Stimulated activated effector memory CD8-positive, alpha-beta T cell treated with anti-CD3 and anti-CD28 coated beads, Interleukin-12 subunit alpha, Interleukin-12 subunit beta, amount 100 ng/mL, for 72 hours (primary cell): ENCODE results near the gene ARID5A.
A peak's percentile ranks its signal among the peaks of the same experiment; 100 is the strongest.

Experiments used
- ATAC-seq: fragments of 150-1000 bp; cut with Tn5 transposase; 2 replicates; pipeline ENCODE4 v1.10.0; 2021
- DNase-seq, 2 donors: peaks; one replicate each; pipeline ENCODE4 v3.0.0; 2021 to 2022; ENCODE audit warnings: low spot score in 2 of 2
- H3K27ac Mint-ChIP-seq: one replicate; pipeline ENCODE4 v1.8.0; 2022; ENCODE audit warnings: mild to moderate bottlenecking, mixed read lengths
- H3K36me3 Mint-ChIP-seq: one replicate; pipeline ENCODE4 v1.8.0; 2022; ENCODE audit warnings: mild to moderate bottlenecking, mixed read lengths
- H3K4me1 Mint-ChIP-seq: one replicate; pipeline ENCODE4 v1.8.0; 2022; ENCODE audit warnings: mixed read lengths
- H3K4me3 Mint-ChIP-seq: one replicate; pipeline ENCODE4 v1.8.0; 2022; ENCODE audit warnings: mild to moderate bottlenecking, mixed read lengths
- H3K9me3 Mint-ChIP-seq: one replicate; pipeline ENCODE4 v1.8.0; 2022; ENCODE audit warnings: mixed read lengths

Gene ARID5A

DNA sequence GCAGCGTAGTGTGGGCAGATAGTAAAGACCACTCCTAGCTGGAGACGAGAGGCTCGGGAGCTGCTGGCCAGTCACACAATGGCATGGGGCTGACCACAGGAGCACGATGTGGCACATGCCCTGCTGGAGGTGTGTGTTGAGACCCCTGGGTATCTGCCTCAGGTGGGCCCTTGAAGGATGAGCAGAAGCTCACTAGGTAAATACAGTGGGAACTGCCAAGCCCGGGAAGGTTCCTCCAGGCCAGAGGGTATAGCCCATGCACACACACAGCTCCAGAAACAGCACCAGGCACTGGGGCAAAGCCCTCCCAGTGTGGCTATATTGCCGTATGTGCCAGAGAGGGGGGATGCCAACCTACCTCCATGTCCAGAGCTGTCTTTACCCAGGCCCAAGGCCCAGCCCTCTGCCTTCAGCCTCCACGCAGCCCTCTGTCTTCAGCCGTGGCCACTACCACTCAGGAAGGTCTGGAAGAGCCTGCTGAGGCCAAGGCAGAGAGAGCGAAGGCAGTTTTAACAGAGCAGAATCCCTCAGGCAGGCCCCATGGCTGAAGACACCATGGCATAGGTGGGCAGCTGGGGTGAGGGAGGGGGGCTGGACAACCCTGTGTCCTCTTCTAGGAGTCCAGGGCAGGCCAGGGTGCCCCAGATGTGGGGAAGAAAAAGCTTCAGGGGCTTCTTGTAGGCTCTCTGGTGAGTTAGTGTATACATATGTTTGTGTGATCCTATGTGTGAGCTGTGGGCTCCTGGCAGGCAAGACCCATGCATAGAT lies 7.0 kb upstream of the ARID5A start:
- Mint-ChIP-seq H3K36me3 (peaks cover 27% of the 10 kb centered on the region), H3K4me1 (peaks cover 92% of the 10 kb centered on the region), H3K4me3 (peak overlapping the region; percentile 74), H3K9me3 (no peaks in the 10 kb centered on the region), H3K27ac (peak overlapping the region; percentile 90)
- no peak for ATAC-seq
- DNase-seq: no peak

GRCh38 chr2:96530144-96530430 lies 6.5 kb upstream of the ARID5A start:
- Mint-ChIP-seq H3K36me3 (peaks cover 27% of the 10 kb centered on the region), H3K9me3 (no peaks in the 10 kb centered on the region), H3K27ac (peak overlapping the region; percentile 90), H3K4me3 (peak overlapping the region; percentile 74), H3K4me1 (peaks cover 90% of the 10 kb centered on the region)
- DNase-seq (peak in 1 of 2 donors; percentile 57), ATAC-seq (no peak)

- DNase-seq: peak in 1 of 2 donors; percentile 80
- H3K4me3 Mint-ChIP-seq: peak overlapping the region; percentile 74
- peaks cover 90% of the 10 kb centered on the region for H3K4me1 Mint-ChIP-seq
- no peaks in the 10 kb centered on the region for H3K9me3 Mint-ChIP-seq
- ATAC-seq: peak; percentile 1
- H3K36me3 Mint-ChIP-seq: peaks cover 27% of the 10 kb centered on the region
- H3K27ac Mint-ChIP-seq: peak overlapping the region; percentile 90
Measured at GRCh38 chr2:96530474-96531357, 5.8 kb upstream of the ARID5A start.

- ATAC-seq (no peak), DNase-seq (no peak)
- peak overlapping the region; percentile 74 for H3K4me3 Mint-ChIP-seq
- H3K4me1 Mint-ChIP-seq: peaks cover 92% of the 10 kb centered on the region
- no peaks in the 10 kb centered on the region for H3K9me3 Mint-ChIP-seq
- H3K27ac Mint-ChIP-seq: peak overlapping the region; percentile 90
- H3K36me3 Mint-ChIP-seq: peaks cover 27% of the 10 kb centered on the region
Measured at GRCh38 chr2:96531366-96531765, 5.2 kb upstream of the ARID5A start.

- Mint-ChIP-seq H3K36me3 (peaks cover 30% of the 10 kb centered on the region), H3K9me3 (no peaks in the 10 kb centered on the region), H3K27ac (peak overlapping the region; percentile 90), H3K4me3 (peak overlapping the region; percentile 74), H3K4me1 (peaks cover 86% of the 10 kb centered on the region)
- peak; percentile 43 for ATAC-seq
- DNase-seq: peak; percentile 56 to 87
Measured at GRCh38 chr2:96531872-96532505, 4.6 kb upstream of the ARID5A start.

GRCh38 chr2:96532641-96533291 lies 3.8 kb upstream of the ARID5A start:
- peaks cover 84% of the 10 kb centered on the region for H3K4me1 Mint-ChIP-seq
- H3K4me3 Mint-ChIP-seq: peak overlapping the region; percentile 74
- peak overlapping the region; percentile 90 for H3K27ac Mint-ChIP-seq
- H3K9me3 Mint-ChIP-seq: no peaks in the 10 kb centered on the region
- DNase-seq (peak in 1 of 2 donors; percentile 57), ATAC-seq (no peak)
- peaks cover 36% of the 10 kb centered on the region for H3K36me3 Mint-ChIP-seq

DNA sequence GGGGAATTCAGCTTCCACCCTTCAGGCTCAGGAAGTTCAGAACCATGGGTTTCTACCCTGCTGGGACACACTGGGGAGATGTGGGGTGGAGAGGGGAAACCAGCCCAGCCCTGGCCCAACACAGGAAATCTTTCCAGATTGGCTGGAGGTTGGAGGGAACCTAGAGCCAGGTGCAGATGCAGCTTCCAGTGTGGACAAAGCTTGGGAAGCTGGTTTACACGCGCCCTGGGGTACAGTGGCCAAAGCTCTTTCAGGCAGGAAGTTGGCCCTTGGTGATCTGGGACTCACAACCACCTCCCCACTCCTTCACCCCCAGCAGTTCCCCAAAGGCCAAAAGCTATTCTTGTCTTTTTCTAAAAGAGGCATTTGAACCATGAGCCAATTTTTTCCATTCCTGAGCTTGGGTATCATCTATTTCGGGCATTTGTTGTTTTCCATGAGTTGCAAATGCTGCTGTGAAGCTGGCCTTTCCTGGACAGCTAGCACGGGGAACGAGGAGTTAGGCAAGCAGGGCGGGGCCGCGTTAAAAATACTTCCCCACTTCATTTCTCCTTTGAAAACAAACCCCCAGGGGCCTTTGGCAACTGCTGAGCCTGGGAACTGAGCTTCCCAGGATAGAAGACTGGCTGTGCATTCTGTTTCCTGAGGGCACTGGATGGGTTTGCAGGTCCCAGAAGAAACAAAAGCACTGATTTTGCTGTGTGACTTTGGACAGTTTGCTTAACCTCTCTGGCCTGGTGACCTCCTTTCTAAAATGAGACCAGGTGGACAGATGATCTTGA lies 3.1 kb upstream of the ARID5A start:
- Mint-ChIP-seq H3K36me3 (peaks cover 36% of the 10 kb centered on the region), H3K4me3 (no peak overlapping the region), H3K4me1 (peaks cover 79% of the 10 kb centered on the region), H3K27ac (peak overlapping the region; percentile 34), H3K9me3 (no peaks in the 10 kb centered on the region)
- ATAC-seq (no peak), DNase-seq (no peak)

DNA sequence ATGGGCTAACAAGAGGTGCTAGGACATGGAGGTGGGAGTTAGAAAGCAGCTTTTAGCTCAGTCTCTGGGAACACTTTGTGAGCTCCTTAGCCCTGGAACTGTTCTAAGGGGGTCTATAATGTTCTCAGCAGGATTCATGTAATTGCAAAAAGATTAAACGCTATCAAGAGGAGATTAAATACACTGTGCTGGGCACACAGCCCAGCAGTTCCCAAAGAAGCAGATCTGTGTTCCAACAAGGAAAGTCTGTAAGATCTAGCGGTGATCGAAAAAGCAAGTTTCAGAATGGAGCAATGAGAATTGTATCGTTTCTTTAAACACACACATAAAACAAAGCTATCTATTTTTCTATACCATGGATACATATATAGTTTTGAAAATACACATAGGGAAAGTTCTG lies 2.4 kb upstream of the ARID5A start:
- no peak for ATAC-seq
- Mint-ChIP-seq H3K4me1 (peaks cover 79% of the 10 kb centered on the region), H3K36me3 (peaks cover 37% of the 10 kb centered on the region), H3K9me3 (no peaks in the 10 kb centered on the region), H3K27ac (peak overlapping the region; percentile 34), H3K4me3 (no peak overlapping the region)
- DNase-seq: no peak

DNA sequence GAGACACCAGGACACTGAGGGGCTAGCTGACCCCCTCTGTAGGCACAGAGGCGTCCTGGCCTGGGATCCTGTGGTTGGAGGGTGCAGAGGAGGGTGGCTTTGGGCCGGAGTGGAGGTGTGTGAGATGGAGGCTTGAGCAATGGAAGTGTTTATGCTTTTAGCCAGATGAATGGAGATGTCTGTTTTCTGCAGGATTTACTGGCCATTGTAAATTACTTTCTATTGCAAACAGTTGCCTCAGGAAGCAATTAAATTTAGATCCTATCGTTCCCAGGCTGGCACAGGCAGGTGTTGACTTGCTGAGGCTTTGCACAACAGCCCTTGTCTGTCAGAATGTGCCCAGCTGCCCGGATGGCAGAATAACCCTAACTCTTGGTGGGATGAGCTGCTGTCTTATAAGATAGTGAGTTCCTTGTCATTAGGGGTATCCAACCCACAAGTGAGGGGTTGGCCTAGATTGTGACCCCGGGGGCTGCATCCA lies 1.8 kb upstream of the ARID5A start:
- DNase-seq: no peak
- no peak for ATAC-seq
- Mint-ChIP-seq H3K4me3 (no peak overlapping the region), H3K9me3 (no peaks in the 10 kb centered on the region), H3K36me3 (peaks cover 43% of the 10 kb centered on the region), H3K27ac (no peak overlapping the region), H3K4me1 (peaks cover 79% of the 10 kb centered on the region)

- no peaks in the 10 kb centered on the region for H3K9me3 Mint-ChIP-seq
- peak overlapping the region; percentile 83 for H3K27ac Mint-ChIP-seq
- H3K4me3 Mint-ChIP-seq: peak overlapping the region; percentile 96
- DNase-seq (no peak), ATAC-seq (no peak)
- H3K4me1 Mint-ChIP-seq: peaks cover 79% of the 10 kb centered on the region
- peaks cover 49% of the 10 kb centered on the region for H3K36me3 Mint-ChIP-seq
Measured at GRCh38 chr2:96535331-96535730, 1.2 kb upstream of the ARID5A start.

DNA sequence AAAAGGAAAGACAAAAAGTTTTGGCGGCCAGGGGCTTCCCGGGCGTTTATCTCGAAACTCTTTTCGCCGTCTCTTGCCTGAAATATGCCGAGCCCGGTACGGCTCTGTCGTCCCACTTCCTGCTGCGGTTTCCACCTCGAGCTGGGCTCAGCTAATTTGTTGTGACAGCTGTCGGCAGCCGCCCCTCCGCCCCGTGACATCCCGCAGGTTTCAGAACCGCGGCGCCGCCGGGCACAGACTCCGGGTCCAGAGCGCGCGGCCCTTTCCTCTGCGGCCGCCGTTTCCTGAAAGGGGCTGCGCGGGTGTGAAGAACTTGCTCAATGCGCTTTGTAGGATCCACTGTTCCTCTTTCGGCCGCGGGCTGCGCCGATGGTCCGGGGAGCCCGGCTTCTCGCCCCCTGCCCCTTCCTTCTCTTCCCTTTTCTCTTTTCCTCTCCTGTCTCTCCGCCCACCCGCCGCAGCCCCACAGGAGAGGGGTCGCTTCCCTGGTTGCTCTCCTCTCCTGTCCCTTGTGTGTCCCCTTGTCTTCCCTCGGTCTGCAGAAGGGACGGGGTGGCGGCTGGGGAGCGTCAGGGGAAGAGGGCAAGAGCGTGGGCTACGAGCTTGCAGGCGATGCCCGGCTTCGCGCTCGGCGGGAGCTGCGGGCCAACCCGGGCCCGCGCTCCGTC lies 648 bp downstream of the ARID5A start:
- H3K27ac Mint-ChIP-seq: peak overlapping the region; percentile 96
- H3K4me3 Mint-ChIP-seq: peak overlapping the region; percentile 96
- peaks cover 62% of the 10 kb centered on the region for H3K4me1 Mint-ChIP-seq
- H3K36me3 Mint-ChIP-seq: peaks cover 59% of the 10 kb centered on the region
- DNase-seq: peak; percentile 70 to 93
- H3K9me3 Mint-ChIP-seq: no peaks in the 10 kb centered on the region
- peak; percentile 67 for ATAC-seq

DNA sequence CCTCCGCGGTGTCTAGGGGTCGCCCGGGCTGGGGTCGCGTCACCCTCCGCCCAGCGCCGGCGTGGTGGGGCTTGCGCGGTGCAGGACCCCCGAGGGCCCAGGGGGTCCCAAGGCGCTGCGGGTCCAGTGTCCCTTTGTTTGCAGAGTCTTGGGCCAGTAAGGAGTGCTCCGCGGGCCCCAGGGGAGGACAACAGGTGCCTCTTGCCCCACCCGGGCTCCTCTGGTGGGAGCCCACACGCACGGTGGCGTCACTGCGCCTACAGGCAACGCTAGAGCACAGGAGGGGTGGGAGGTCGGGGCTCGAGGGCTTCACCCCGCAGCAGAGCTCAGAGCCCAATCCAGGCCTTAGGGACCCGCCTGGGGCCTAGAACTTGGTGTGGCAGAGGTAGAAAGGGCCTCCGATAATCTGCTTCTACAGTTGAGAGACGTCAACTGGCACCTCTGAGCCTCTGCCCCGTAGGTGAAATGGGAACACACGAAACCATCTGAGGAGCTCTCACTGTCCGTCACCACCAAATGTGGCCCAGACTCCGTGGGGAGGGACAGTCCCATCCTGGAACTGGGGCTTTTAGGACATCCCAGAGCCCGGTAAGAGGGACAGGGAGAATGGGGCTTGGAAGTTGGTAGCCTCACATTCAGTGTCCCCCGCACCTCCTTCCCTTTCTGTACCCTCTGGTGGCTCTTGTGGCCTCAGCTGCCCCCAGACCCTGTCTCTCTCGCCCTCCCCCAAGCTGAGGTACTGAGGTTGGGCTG lies 1.4 kb downstream of the ARID5A start:
- DNase-seq: peak in 1 of 2 donors; percentile 67
- H3K4me1 Mint-ChIP-seq: peaks cover 62% of the 10 kb centered on the region

GRCh38 chr2:96538487-96539214 lies 2.1 kb downstream of the ARID5A start:
- Mint-ChIP-seq H3K27ac (peak overlapping the region; percentile 96), H3K9me3 (no peaks in the 10 kb centered on the region), H3K4me3 (peak overlapping the region; percentile 96), H3K4me1 (peaks cover 61% of the 10 kb centered on the region), H3K36me3 (peaks cover 70% of the 10 kb centered on the region)
- ATAC-seq: peak; percentile 58
- DNase-seq: peak; percentile 72 to 89

More for the DNA sequence above, 1.4 kb downstream of the ARID5A start:
- Mint-ChIP-seq H3K27ac (peak overlapping the region; percentile 96), H3K4me3 (peak overlapping the region; percentile 96), H3K36me3 (peaks cover 62% of the 10 kb centered on the region), H3K9me3 (no peaks in the 10 kb centered on the region)
- peak; percentile 17 for ATAC-seq
